M059J (cell line): ENCODE measurements around the gene BTBD8. TPM values are rescaled to one million over a fixed set of nuclear protein-coding genes. Genes with fewer than 3 reads are reported as not detected.

Experiments used
- DNase-seq: peaks from one replicate; pipeline ENCODE4 v3.0.0-alpha.2; 2012; ENCODE audit warnings: low read depth
- total RNA-seq: library from RNA; depleted of rRNA; stranded (reverse); fragments of >200 nt; shearing (Covaris generic); gene quantifications from 2 replicates; pipeline ENCODE4 v1.2.3, GENCODE V29; 2014

BTBD8 gene
- total RNA-seq, 1 experiment from 2014 or later: 4.6 TPM

DNA sequence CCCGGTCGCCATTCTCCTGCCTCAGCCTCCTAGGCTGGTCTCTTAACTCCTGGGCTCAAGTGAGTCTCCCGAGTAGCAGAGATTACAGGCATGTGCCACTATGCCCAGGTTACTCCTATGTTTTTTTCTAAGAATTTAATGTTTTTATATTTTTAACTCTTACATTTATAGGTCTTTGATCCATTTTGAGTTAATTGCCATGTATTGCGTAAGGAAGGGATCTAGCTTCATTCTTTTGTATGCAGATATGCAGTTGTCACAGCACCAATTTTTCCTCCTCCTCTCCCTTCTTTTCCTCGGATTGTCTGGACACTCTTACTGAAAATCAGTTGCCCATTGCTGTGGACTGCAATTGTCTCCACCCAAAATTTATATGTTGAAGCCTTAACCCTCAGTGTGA, 11.5 kb downstream of the BTBD8 start:
- DNase-seq: no peak

DNA sequence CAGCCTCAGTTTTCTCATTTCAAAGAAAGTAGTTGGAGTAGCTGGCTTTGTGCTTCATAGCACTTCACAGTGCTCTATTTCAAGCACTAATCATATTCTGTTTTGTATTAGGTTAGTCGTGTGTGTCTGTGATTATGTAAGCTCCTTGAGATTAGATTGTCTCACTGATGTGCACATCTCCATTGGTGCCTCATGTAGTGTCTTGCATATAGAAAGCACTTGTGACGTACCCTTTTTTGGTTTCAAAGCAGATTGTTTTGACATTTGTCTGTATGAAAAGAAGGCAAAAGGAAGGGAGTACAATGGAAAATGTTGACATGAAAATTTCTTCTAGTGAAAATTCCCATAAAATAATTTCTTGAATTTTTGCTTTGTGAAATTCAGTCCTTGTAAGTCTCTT, 13.9 kb downstream of the BTBD8 start:
- DNase-seq: no peak

DNA sequence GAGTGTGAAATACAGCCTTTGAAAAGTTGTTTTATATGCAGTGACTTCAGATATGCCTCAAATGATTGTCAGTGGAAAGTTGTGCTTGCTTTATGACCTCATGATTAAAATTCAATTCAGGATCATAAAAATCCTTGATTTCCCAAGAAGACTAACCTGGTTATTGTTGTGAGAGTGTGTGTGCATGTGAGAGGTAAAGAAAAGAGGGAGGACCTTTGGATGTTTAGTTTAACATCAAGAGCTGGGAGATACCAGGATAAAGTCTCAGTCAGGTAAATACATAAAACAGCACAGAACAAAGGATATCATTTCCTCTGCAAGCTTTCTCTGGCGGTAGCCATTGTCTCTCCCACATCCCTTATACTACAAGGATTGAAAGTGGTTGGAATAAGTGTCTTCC, 14.4 kb downstream of the BTBD8 start:
- DNase-seq: no peak

DNA sequence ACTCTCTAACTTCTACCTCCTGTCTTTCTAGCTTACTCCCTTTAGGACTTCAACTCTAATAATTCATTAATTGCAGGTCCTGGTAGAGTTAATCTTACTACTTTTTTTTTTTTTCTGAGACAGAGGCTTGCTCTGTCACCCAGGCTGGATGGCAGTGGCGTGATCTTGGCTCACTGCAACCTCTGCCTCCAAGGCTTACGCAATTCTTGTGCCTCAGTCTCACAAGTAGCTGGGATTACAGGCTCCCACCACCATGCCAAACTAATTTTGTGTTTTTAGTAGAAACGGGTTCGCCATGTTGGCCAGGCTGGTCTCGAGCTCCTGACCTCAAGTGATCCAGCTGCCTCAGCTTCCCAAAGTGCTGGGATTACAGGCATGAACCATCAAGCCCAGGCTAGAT, 15.7 kb downstream of the BTBD8 start:
- DNase-seq: no peak

DNA sequence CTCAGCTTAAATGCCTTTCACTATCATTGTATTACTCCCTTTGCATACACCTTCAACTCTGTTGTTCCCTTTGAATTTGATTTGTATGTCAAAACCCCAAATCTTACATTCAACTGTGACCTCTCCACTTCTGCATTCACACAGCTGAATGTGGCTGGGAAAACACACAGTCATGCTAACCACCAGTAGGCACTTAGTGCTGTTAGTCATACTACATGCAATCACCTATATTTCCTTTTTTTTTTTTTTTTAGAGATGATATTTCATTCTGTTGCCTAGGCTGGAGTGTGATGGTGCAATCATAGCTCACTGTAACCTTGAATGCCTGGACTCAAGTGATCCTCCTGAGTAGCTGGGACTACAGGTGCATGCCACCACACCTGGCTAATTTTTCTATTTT, 16.2 kb downstream of the BTBD8 start:
- DNase-seq: peak; percentile 9

DNA sequence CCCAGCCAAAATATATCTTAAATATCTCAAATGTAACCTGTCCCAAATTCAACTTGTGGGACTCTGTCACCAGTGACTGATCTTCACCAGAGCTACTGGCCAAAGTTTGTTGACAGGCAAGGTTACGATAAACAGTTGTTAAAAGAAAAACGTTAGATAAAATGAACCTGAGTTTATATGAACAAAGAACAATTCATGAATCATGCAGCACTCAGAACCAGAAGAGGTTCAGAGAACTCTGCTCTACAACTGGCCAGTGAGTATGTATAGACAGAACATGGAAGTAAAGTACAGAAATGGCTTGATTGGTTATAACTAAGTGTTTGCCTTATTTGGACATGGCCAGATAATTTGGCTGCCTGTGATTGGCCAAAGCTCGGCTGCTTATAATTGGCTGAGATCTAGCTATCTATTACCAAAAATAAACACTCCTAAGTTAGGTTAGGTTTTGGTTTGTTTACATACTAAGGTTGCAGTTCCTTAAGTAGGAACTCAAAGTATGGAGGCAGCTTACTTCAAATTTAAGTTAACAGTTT, 25.5 kb downstream of the BTBD8 start:
- DNase-seq: no peak

DNA sequence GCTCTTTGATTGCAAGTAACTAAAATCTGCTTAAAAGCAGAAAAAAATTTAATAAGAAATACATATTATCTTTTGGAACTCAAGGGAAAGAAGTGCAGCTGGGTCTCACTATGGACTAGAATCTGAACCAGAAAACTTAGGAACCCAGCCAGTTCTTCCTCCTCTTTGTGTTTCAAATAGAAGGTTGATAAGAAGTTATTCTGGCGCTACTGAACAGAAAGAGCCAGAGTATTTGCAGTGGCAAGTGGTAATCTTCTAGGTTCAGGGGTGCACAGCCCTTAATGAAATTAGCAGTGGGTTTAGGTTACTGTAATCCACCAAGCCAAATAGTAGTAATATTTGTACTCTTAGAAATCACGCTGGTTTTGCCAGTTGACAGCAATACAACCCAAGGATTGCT, 28.5 kb downstream of the BTBD8 start:
- DNase-seq: no peak

DNA sequence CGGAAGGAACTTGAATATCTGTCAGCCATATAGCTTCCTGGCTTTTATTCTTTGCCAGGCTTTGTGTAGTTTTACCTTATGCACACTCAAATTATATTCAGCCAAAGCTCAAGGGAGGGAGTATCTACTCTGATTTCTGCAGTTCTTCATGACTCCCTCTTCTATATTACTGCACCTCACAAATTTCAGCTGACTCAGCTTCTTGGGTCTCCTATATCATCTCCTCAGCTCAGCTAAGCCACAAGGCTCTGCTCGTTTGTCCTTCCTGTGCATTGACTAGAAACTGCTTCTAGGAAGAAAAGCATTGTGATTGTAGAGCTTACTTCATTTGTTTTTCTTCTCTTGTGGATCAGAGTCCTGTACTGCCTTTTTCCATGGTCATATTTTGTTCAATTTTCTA, 37.4 kb downstream of the BTBD8 start:
- DNase-seq: no peak

DNA sequence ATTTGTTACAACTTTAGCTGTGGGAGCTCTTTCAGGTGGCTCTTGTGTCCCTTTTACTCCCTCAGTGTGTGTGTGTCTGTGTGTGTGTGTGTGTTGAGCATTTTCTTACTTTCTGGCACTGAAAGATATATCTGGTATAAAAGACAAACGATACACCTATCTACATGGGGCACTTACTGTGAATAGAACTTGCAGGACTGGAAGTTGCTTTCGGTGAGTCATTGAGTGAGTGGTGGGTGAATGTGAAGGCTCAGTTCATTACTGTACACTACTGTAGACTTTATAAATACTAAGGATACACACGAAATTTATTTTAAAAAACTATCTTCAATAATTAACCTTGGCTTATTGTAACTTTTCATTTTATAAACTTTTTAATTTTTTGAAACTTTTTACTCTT, 38.7 kb downstream of the BTBD8 start:
- peak; percentile 35 for DNase-seq

DNA sequence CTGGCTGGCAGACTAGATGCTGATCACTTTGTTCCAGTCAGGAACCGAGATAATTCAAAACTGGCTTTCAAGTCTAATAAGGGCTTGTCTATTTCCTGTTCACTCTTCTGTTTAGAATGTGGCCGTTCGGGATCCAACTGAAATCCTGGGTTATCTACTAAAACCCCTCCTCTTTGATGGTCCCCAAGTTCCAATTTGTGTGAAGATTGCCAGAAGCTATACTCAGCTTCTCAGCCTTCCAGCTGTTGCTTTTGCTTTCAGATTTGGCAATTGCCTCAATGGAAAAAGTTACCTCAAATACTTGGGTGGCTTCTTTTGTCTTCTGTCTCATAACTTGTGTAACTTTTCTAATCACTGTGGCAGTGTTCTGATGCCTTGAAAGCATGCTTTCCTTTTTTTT, 43.7 kb downstream of the BTBD8 start:
- DNase-seq: no peak

DNA sequence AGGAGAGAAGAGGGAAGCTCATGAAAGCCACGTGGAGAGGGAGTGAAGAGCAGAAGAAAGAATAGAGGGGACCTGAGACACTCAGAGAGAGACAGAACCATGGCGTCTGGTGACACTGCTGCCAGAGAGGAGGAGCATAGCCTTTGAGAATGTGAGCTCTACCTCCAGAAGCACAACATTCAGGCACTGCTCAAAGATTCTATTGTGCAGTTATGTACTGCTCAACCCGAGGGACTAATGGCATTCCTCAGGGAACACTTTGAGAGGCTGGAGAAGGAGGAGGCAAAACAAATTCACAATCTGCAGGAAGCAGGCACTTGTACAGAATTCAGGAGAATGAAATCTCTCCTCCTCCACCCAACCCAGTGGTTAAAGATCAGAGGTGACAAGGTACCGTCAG, 45.1 kb downstream of the BTBD8 start:
- no peak for DNase-seq

DNA sequence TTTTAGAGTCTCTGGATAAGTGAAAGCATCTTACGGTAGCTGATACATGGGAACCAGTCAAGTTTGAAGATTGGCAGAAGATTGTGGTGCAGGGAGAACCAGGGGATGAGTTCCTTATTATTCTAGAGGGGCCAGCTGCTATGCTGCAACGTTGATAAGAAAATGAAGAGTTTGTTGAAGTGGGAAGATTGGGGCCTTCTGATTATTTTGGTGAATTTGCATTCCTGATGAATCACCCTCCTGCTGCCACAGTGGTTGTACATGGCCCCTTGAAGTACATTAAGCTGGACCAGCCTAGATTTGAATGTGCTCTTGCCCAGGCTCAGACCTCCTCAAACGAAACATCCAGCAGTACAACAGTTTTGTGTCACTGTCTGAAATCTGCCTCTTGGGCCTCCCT, 45.9 kb downstream of the BTBD8 start:
- peak; percentile 2 for DNase-seq

DNA sequence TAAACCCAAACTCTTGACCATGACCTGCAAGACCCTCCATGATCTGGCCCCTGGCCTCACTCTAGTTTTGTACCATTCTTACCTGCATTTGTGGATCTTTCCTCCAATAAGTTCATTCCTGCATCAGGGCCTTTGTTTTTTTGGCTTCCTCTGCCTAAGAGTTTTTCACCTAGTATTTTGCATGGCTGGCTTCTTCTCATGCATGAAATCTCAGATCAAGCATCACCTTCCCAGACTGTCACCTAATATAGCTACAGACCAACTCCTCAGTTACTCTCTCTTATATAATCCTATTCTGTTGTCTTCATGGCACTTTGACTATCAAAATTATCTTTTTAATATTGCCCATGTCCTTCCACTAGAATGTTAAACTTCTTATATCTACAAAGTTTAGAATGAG, 54.2 kb downstream of the BTBD8 start:
- DNase-seq: no peak

DNA sequence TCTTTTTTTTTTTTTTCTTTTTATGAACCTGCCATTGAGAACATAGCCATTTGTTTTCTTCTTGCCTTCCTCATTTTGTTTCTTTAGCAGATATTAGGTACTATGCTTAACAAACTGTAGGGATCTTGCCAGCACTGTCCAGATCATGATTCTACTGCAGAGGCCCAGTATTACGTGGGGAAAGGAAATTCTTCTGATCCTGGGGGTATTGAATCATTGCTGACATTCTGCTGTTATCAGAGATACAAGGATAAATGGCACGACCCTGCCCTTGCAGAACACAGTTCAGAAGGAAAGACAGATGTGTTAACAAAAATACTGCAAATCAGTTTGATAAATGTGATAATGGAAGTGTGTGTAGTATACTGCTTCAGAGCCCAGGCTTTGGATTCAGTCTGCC, 56.2 kb downstream of the BTBD8 start:
- DNase-seq: no peak

DNA sequence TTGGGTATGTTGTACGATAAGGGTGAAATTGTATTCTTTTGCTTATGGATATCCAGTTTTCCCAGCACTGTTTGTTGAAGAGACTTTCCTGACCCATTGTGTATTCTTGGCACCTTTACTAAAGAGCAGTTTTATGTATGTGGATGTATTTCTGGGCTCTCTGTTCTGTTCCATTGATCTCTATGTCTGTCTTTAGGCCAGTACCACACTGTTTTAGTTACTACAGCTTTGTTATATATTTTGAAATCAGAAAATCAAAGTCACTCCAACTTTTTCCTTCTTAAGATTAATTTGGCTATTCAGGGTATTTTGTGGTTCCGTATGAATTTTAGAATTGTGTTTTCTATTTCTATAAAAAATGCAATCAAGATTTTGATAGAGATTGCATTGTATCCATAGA, 74.8 kb downstream of the BTBD8 start:
- DNase-seq: no peak

DNA sequence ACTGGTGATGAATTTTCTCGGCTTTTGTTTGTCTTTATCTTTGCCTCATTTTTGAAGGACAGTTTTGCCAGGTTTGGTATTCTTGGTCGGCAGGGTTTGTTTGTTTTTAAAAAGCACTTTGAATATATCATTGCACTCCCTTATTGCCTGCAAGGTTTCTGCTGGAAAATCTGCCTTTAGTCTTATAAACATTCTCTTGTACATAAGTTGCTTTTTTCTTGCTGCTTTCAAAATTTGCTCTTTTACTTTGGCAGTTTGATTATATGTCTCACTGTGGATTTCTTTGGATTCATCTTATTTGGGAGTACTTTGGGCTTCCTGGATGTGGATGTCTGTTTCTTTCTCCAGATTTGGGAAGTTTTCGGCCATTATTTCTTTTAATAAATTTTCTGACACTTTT, 79.4 kb downstream of the BTBD8 start:
- DNase-seq: no peak

DNA sequence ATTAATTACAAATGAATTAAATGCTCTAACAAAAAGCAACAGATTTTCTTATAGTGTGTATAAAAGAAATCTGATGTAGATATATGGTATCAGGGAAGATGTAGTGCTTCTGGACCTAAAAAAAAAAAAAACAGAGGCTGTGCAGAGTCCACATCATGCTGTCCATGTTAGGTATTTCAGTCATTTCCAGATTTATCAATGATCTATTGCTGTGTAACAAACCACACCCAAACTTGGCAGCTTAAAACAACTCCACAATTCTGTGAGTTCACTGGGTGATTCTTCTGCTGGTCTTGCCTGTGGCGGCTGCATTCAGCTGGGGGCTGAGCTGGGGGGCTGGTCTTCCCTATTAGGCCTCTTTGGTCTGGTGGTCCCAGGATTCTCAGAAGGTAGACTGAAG, 85.2 kb downstream of the BTBD8 start:
- DNase-seq: no peak

DNA sequence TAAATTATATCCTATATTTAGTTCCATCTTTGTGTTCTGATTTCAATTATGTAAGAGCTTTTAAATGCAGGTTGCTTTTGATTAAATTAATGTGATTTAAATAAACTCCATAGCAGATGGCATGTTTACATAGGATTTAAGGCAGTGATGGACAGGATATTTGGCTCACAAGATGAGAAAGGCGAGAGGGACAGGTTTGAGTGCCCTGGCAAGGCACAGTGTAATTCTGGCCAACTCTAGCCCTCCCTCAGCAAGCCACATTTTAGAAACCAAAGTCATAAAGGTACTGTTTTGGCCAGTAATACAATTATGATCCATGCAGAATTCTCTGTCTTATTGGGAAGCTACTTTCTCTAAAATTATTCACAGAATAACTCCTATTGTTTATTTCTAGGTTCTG, 87.0 kb downstream of the BTBD8 start:
- no peak for DNase-seq

DNA sequence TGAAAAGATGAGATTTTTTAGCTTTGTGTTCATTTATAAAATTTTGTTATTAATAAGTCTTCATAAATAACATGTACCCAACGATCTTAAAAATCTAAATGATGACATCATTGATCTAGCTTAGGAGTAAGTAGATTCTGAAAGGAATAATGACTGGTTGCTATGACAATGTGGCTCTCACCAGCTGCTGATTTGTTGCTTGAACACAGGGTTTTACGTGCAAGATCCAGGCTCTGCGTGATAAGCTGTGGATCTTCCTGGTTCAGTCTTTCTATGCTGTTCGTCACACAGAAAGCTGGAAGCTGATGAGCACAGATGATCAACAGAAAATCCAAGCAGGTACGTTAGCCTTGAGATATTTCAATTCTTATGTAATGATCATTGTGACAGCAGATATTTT, 88.5 kb downstream of the BTBD8 start:
- DNase-seq: no peak

DNA sequence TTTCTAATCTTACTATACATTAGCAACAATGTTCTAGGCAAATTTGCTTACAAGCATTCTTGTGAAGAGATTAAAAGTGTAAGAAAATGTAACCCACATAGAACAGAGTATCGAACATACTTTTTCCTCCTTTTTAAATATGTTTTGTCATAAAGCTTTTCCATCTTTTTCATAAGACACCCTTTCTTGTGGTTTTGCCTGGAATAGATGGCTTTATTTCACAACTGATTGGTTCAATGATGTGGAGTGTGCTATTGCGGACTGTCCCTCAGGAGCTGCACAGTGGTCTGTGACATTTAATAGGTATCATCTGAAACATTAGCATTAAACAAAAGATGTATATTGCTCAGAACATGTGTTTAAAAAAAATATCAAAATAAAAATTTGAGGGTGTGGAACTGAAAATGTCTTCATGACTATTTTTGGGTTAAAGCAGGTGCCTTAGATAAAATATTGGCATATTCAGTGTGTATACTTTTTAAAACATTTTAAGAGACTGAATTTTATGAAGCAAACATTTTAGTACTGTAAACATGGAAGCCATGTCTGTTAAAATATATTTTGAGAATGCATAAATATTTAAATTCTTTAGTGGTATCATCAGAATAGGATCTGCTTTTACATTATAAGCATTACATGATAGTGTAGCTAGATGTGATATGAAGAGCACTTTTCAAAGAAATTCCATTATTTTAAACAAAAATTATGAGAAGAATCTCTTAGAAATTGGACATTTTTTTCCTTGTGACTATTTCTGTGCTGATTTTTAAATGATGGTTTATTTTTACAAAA, 89.3 kb downstream of the BTBD8 start:
- DNase-seq: no peak

DNA sequence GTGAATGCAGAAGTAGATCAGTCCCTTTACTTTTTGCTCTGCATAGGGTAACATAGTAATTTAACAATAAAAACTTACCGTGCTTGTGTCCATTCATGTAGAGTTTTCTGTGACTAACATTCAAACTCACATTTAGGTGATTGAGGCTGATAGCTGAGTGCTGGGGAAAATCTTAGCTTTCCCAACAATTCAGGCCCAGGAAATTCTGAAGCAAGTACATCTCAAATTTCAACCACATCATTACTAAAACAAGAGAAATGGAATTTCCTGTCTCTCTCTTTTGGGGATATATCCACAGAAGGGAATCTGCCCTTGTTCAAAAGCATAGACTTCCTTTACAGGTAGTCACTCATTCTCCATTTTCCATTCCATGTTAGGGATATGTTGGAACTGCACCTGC, 104.5 kb downstream of the BTBD8 start:
- DNase-seq: peak; percentile 84

DNA sequence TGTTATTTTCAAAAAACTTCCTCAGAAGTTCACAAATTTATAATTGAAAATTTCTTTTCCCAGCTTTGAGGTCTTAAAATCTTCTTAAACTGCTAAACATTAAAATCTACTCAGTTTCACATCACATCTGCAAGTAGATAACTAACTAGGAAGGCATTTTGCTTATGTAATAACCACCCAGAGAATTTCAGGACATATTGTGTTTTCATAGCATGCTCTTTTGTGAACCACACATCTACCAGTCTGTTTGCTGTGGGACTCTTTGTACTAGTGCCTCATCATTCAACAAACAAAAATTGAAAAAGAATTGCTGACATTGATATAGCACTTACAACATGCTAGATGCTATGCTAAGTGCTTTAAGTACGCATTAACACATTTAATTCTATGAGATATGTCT, 105.9 kb downstream of the BTBD8 start:
- DNase-seq: no peak

DNA sequence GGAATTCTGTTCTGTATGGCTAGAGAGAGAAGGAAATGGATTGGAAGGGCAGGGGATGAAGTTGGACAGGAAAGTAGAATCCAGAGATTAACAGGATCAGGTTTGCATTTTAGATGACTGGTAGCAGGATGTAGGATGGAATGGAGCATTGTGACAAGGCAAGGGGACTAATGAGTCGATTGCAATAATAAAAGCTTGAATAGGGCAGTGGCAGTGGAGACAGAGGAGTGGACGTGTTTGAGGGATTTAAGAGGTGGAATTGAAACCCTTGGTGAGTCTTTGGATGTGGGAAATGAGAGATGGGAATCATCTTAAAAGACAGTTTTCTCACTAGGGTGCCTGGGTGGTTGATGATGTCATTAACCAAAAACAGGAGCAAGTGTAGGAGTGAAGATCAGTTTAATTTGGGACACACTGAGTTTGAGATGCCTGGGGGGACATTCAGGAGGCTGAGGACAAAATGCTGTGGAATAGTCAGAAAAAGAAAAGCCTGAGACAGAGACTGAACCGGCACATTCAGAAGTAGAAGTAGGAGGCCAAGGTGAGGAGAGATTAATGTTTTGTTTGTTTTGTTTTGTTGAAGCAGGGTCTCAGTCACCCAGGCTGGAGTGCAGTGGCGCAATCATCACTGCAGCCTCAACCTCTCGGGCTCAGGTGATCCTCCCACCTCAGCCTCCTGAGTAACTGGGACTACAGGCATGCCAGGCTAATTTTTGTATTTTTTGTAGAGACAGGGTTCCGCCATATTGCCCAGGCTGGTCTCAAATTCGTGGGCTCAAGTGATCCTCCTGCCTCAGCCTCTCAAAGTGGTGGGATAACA, 108.5 kb downstream of the BTBD8 start:
- DNase-seq: no peak
